ENCODE results near the gene PXN. TPM values are rescaled to one million over a fixed set of nuclear protein-coding genes. Genes with fewer than 3 reads are reported as not detected.
"Not testable (repeated sequence)": the region's sequence is repeated elsewhere in the genome, so short reads cannot be mapped to it uniquely, and the experiment has no call there.

Gene PXN
- total RNA-seq, 1 donor: 41.6 TPM

DNA sequence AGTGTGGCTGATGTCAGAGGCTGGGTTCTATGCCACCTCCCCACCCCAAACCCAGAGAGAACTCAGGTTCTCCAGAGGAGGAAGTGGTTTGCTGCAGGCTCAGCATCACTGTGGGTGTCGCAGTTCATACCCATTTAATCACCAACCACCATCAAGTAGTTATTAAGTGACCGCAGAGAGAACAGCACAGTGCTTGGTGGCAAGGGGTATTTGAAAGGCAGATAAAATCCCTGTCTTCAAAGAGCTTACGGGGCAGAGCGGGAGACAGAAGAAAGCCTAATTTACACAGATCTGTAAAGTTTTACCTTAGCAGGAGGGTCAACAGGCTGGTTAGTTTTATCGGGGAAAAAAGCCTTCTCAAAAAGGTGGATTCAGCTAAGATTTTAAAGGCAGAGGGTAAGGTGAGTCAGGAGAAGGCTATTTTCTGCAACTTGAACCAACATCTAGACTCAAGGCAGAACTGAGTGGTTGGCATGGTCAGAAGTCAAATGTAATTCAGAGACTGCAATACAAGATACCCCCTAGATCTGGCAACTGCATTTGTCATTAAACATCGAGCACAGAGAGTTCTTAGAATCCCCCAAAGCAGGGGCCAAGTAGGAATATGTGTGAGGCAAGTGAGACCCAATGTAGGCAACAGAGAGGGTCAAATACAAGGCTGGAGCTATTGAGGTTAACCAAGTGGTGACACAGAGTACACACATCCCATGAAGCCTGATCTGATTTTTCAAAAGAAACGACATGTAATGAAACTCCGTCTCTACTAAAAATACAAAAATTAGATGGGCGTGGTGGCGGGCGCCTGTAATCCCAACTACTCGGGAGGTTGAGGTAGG is 13.2 kb downstream of the PXN start:
- Histone ChIP-seq H3K4me1 (ENCODE audit: insufficient read depth, low read length) (peaks cover 56% of the 10 kb centered on the region), H3K9me3 (ENCODE audit: low read depth, low read length) (no peaks in the 10 kb centered on the region), H3K4me3 (ENCODE audit: insufficient read depth, low read length) (no peak overlapping the region), H3K36me3 (ENCODE audit: insufficient read depth, low read length) (peaks cover 20% of the 10 kb centered on the region), H4K20me1 (ENCODE audit: insufficient read depth, low read length) (peaks cover 51% of the 10 kb centered on the region), H3K79me2 (ENCODE audit: insufficient read depth, low read length) (peaks cover 95% of the 10 kb centered on the region), H3K27me3 (ENCODE audit: insufficient read depth, low read length) (no peaks in the 10 kb centered on the region), H3K4me2 (ENCODE audit: insufficient read depth, low read length) (no peak overlapping the region), H2AFZ (ENCODE audit: low read length) (no peak overlapping the region), H3K27ac (ENCODE audit: low read depth, low read length) (no peak overlapping the region)
- no peak for DNase-seq (ENCODE audit: insufficient read length, low spot score, missing footprints)
- TF ChIP-seq, protein P1, sequence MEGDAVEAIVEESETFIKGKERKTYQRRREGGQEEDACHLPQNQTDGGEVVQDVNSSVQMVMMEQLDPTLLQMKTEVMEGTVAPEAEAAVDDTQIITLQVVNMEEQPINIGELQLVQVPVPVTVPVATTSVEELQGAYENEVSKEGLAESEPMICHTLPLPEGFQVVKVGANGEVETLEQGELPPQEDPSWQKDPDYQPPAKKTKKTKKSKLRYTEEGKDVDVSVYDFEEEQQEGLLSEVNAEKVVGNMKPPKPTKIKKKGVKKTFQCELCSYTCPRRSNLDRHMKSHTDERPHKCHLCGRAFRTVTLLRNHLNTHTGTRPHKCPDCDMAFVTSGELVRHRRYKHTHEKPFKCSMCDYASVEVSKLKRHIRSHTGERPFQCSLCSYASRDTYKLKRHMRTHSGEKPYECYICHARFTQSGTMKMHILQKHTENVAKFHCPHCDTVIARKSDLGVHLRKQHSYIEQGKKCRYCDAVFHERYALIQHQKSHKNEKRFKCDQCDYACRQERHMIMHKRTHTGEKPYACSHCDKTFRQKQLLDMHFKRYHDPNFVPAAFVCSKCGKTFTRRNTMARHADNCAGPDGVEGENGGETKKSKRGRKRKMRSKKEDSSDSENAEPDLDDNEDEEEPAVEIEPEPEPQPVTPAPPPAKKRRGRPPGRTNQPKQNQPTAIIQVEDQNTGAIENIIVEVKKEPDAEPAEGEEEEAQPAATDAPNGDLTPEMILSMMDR (IDR thresholded peaks at IDR 0.05; ENCODE audit: extremely low read depth, low read depth, low read length): no peak

DNA sequence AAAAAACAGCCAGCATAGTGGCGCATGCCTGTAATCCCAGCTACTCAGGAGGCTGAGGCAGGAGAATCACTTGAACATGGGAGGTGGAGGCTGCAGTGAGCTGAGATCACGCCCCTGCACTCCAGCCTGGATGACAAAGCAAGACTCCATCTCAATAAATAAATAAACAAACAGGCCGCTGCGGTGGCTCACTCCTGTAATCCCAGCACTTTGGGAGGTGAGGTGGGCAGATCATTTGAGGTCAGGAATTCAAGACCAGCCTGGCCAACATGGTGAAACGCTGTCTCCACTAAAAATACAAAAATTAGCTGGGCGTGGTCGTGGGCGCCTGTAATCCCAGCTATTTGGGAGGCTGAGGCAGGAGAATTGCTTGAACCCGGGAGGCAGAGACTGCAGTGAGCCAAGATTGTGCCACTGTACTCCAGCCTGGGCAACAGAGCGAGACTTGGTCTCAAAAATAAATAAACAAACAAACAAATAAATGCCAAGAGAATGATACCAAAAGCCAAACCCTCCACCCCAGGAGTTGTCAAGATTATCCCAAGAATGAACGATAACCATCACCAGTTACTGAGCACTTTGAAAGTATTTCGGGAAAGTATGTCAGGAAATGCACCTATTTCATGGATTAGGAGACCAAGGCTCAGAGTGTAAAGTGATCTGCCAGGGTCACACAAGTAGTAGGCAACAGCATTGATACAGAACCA is 14.0 kb downstream of the PXN start:
- not testable (repeated sequence) for H2AFZ ChIP-seq (ENCODE audit: low read length); DNase-seq (ENCODE audit: insufficient read length, low spot score, missing footprints); H3K9me3 ChIP-seq (ENCODE audit: low read depth, low read length); H3K27me3 ChIP-seq (ENCODE audit: insufficient read depth, low read length); H3K4me3 ChIP-seq (ENCODE audit: insufficient read depth, low read length); H3K4me2 ChIP-seq (ENCODE audit: insufficient read depth, low read length); H3K27ac ChIP-seq (ENCODE audit: low read depth, low read length)
- Histone ChIP-seq H3K79me2 (ENCODE audit: insufficient read depth, low read length) (peaks cover 97% of the 10 kb centered on the region), H3K36me3 (ENCODE audit: insufficient read depth, low read length) (peaks cover 20% of the 10 kb centered on the region), H3K4me1 (ENCODE audit: insufficient read depth, low read length) (peaks cover 51% of the 10 kb centered on the region), H4K20me1 (ENCODE audit: insufficient read depth, low read length) (peaks cover 47% of the 10 kb centered on the region)

DNA sequence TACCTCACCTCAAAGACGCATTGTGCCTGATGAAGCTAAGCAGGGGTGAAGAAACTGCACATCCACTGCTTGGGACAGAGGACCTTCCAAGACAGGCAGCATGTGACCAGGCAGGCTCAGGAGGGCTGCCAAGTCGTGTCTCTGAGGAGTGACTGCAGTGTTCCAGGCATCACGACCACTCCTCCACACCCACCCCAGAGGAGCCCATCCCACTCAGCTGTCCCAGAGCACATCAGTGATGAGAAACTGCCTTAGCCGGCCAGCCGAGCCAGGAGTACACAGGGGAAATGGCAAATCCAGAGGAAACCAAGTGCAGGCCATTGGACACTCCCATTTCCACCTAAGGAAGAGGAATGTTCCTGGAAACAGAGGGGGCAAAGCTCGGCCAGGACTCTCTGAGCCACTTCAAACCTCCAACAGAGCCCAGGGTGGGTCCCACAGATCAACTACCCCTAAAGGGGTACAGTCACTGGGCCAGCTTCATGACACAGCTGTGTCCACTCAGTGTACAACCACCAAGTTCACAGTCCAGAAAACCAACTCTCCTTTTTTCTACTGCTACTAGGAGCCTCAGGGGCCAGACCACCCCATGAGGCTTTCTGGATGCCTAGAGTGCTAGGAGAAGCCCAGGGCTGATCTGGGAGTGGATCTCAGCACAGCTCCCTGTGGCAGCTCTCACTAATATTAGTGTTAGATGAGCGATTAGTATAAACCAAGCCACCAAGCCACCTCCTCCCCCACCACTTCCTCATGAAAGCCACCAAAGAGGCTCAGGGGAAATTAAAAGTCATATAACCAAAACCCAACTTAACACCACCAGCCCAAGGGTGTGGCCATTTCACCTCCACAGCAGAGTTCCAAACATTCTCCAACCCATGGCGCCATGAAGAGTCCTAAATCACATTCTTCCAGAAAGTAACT is 15.4 kb downstream of the PXN start:
- peak overlapping the region; percentile 60 for H3K27ac ChIP-seq (ENCODE audit: low read depth, low read length)
- peak overlapping the region; percentile 14 for H3K4me2 ChIP-seq (ENCODE audit: insufficient read depth, low read length)
- peaks cover 97% of the 10 kb centered on the region for H3K79me2 ChIP-seq (ENCODE audit: insufficient read depth, low read length)
- no peak overlapping the region for H2AFZ ChIP-seq (ENCODE audit: low read length)
- no peaks in the 10 kb centered on the region for H3K9me3 ChIP-seq (ENCODE audit: low read depth, low read length)
- TF ChIP-seq, protein P1 (IDR thresholded peaks at IDR 0.05; ENCODE audit: extremely low read depth, low read depth, low read length): no peak
- peaks cover 19% of the 10 kb centered on the region for H3K36me3 ChIP-seq (ENCODE audit: insufficient read depth, low read length)
- H3K27me3 ChIP-seq (ENCODE audit: insufficient read depth, low read length): no peaks in the 10 kb centered on the region
- peaks cover 45% of the 10 kb centered on the region for H4K20me1 ChIP-seq (ENCODE audit: insufficient read depth, low read length)
- H3K4me1 ChIP-seq (ENCODE audit: insufficient read depth, low read length): peaks cover 47% of the 10 kb centered on the region
- DNase-seq (ENCODE audit: insufficient read length, low spot score, missing footprints): no peak
- H3K4me3 ChIP-seq (ENCODE audit: insufficient read depth, low read length): no peak overlapping the region

DNA sequence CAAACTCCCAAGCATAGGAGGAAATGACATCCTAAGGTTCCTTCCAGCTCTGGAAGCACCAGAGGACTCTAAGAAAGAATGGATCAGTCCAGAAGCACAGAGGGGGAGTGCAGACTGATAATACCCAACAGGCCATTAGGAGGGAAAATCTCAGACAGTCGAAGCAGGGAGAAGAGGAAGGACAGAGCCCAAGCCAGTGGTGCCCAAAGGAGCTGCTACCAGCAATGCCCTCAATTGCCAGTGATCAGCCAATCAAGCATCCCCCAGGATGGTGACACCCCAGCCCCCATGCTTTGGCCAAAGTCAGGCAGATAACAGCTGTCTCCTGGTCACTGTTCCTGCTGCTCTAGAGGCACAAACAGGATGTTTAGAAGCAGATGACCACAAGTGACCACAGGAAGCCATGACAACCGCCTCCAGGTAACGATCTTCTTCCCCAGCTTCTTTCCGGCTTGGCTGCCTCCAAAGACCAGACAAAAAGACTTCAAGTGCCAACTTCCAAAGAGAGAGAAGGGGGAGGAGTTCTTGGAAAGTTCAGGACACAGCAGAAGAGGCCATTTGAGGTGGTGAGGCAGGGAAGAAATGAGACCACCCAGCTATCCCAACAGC is 16.2 kb downstream of the PXN start:
- TF ChIP-seq, protein P1 (IDR thresholded peaks at IDR 0.05; ENCODE audit: extremely low read depth, low read depth, low read length): no peak
- H4K20me1 ChIP-seq (ENCODE audit: insufficient read depth, low read length): peaks cover 48% of the 10 kb centered on the region
- no peak for DNase-seq (ENCODE audit: insufficient read length, low spot score, missing footprints)
- peaks cover 96% of the 10 kb centered on the region for H3K79me2 ChIP-seq (ENCODE audit: insufficient read depth, low read length)
- H3K9me3 ChIP-seq (ENCODE audit: low read depth, low read length): no peaks in the 10 kb centered on the region
- peak overlapping the region; percentile 14 for H3K4me2 ChIP-seq (ENCODE audit: insufficient read depth, low read length)
- peaks cover 13% of the 10 kb centered on the region for H3K36me3 ChIP-seq (ENCODE audit: insufficient read depth, low read length)
- peaks cover 50% of the 10 kb centered on the region for H3K4me1 ChIP-seq (ENCODE audit: insufficient read depth, low read length)
- H3K27ac ChIP-seq (ENCODE audit: low read depth, low read length): peak overlapping the region; percentile 60
- no peak overlapping the region for H3K4me3 ChIP-seq (ENCODE audit: insufficient read depth, low read length)
- H3K27me3 ChIP-seq (ENCODE audit: insufficient read depth, low read length): no peaks in the 10 kb centered on the region
- no peak overlapping the region for H2AFZ ChIP-seq (ENCODE audit: low read length)

Measured in osteoblast (primary cell).